ENCODE data around the gene PDHA1.

Gene PDHA1

DNA sequence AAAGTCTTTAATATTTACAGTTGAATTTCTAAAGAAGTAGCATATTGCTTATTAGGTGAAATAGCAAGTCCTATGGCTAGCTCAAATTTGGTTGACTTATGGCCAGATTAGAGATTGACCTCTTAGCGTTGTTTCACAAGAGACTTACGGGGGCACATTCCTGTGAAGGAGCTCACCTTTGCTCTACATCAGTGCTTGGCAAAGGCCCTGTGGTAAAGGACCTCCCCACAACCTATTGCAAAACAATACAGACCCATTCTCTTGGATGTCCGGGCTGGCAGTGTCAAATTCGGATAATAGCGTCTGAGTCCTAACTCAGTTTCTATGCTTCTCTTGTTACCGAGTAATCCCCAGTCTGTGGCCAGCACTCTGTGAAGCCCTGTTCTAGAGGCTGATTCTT lies 10.9 kb downstream of the PDHA1 start:
- TF ChIP-seq, protein P1, sequence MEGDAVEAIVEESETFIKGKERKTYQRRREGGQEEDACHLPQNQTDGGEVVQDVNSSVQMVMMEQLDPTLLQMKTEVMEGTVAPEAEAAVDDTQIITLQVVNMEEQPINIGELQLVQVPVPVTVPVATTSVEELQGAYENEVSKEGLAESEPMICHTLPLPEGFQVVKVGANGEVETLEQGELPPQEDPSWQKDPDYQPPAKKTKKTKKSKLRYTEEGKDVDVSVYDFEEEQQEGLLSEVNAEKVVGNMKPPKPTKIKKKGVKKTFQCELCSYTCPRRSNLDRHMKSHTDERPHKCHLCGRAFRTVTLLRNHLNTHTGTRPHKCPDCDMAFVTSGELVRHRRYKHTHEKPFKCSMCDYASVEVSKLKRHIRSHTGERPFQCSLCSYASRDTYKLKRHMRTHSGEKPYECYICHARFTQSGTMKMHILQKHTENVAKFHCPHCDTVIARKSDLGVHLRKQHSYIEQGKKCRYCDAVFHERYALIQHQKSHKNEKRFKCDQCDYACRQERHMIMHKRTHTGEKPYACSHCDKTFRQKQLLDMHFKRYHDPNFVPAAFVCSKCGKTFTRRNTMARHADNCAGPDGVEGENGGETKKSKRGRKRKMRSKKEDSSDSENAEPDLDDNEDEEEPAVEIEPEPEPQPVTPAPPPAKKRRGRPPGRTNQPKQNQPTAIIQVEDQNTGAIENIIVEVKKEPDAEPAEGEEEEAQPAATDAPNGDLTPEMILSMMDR (conservative IDR thresholded peaks at IDR 0.05; ENCODE audit: low read depth, low read length) = no peak
- no peaks in the 10 kb centered on the region for H3K36me3 ChIP-seq (ENCODE audit: insufficient read depth)

DNA sequence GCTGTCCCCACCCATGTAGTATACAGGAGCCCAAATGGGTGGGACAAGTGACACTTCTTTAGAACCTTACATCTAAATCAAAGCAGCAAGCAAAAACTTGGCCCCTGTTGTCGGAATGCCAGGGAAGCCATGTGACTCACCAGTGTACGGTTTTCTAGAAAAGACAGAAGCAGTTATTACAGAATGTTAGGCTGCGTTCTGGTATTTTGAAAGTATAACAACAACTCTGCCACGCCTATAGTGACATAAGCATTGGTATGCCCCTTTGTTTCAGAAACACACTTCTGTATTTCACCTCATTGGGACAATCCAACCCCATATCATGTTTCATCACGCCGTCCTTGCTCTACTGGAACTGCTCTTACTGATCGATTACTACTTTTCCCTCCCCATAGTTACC lies 14.8 kb downstream of the PDHA1 start:
- Histone ChIP-seq H2AFZ (ENCODE audit: low read depth) (no peak overlapping the region), H3K27me3 (ENCODE audit: insufficient read depth, low read depth) (no peaks in the 10 kb centered on the region), H3K4me1 (ENCODE audit: low read depth, poor library complexity, severe bottlenecking) (no peaks in the 10 kb centered on the region), H3K9ac (no peak overlapping the region), H3K79me2 (ENCODE audit: insufficient read depth, low read depth) (no peaks in the 10 kb centered on the region), H4K20me1 (ENCODE audit: insufficient read depth) (no peaks in the 10 kb centered on the region), H3K27ac (no peak overlapping the region), H3K36me3 (ENCODE audit: insufficient read depth) (no peaks in the 10 kb centered on the region), H3K4me3 (IDR thresholded peaks at IDR 0.05; ENCODE audit: insufficient read depth, low read depth, low read length) (no peak overlapping the region), H3K4me2 (no peak overlapping the region)
- TF ChIP-seq, protein P1 (conservative IDR thresholded peaks at IDR 0.05; ENCODE audit: low read depth, low read length) = no peak

More for the DNA sequence above, 10.9 kb downstream of the PDHA1 start:
- H3K4me3 ChIP-seq (IDR thresholded peaks at IDR 0.05; ENCODE audit: insufficient read depth, low read depth, low read length) = no peak overlapping the region
- no peak overlapping the region for H2AFZ ChIP-seq (ENCODE audit: low read depth)
- H3K27me3 ChIP-seq (ENCODE audit: insufficient read depth, low read depth) = no peaks in the 10 kb centered on the region
- no peaks in the 10 kb centered on the region for H3K79me2 ChIP-seq (ENCODE audit: insufficient read depth, low read depth)
- H3K27ac ChIP-seq = no peak overlapping the region
- H3K9ac ChIP-seq = no peak overlapping the region
- no peak overlapping the region for H3K4me2 ChIP-seq
- H4K20me1 ChIP-seq (ENCODE audit: insufficient read depth) = no peaks in the 10 kb centered on the region
- peaks cover 4% of the 10 kb centered on the region for H3K4me1 ChIP-seq (ENCODE audit: low read depth, poor library complexity, severe bottlenecking)

DNA sequence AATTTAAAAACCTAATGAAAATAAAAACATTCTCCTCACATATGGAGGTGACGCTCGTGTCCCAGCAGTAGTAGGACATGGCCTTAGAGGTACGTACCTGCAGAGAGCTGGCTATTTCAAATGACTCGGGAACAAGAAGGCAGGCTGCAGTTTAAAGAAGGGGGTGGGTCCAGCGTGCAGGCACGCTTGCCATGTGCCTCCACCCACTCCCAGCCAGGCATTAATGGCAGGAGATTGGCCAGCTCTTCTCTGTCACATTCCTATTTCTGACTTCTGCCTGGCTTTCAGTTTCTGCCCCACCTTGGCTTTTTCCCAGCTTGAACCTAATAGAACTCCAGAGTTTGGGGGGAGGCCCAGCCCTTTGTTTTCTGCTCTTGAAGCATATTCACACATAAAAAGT lies 17.2 kb downstream of the PDHA1 start:
- H3K9ac ChIP-seq = no peak overlapping the region
- H4K20me1 ChIP-seq (ENCODE audit: insufficient read depth) = no peaks in the 10 kb centered on the region
- no peaks in the 10 kb centered on the region for H3K27me3 ChIP-seq (ENCODE audit: insufficient read depth, low read depth)
- no peaks in the 10 kb centered on the region for H3K79me2 ChIP-seq (ENCODE audit: insufficient read depth, low read depth)
- H3K4me1 ChIP-seq (ENCODE audit: low read depth, poor library complexity, severe bottlenecking) = no peaks in the 10 kb centered on the region
- H3K4me2 ChIP-seq = no peak overlapping the region
- TF ChIP-seq, protein P1 (conservative IDR thresholded peaks at IDR 0.05; ENCODE audit: low read depth, low read length) = no peak
- H2AFZ ChIP-seq (ENCODE audit: low read depth) = no peak overlapping the region
- no peak overlapping the region for H3K27ac ChIP-seq
- no peaks in the 10 kb centered on the region for H3K36me3 ChIP-seq (ENCODE audit: insufficient read depth)
- H3K4me3 ChIP-seq (IDR thresholded peaks at IDR 0.05; ENCODE audit: insufficient read depth, low read depth, low read length) = no peak overlapping the region

DNA sequence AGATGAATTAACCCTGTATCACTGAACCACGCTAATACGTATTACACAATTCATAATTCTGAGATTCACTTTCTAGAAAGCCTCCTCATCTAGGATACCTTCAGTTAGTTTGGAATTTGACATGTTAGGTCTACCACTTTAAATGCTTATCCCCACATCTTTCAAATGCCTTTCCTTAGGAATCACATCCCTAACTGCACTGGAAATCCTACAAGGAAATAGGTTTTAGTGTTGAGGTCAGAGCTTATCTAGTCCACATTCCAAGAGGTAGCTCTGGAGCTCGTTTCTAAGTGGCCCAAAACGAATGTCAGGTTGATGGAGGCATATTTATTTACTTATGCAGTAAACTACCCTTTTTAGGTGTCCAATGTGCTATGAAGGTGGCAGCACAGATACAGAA lies 18.0 kb downstream of the PDHA1 start:
- Histone ChIP-seq H2AFZ (ENCODE audit: low read depth) (no peak overlapping the region), H3K4me2 (no peak overlapping the region), H3K79me2 (ENCODE audit: insufficient read depth, low read depth) (no peaks in the 10 kb centered on the region), H4K20me1 (ENCODE audit: insufficient read depth) (no peaks in the 10 kb centered on the region), H3K27me3 (ENCODE audit: insufficient read depth, low read depth) (no peaks in the 10 kb centered on the region), H3K4me3 (IDR thresholded peaks at IDR 0.05; ENCODE audit: insufficient read depth, low read depth, low read length) (no peak overlapping the region), H3K27ac (no peak overlapping the region), H3K9ac (no peak overlapping the region), H3K36me3 (ENCODE audit: insufficient read depth) (no peaks in the 10 kb centered on the region), H3K4me1 (ENCODE audit: low read depth, poor library complexity, severe bottlenecking) (no peaks in the 10 kb centered on the region)
- TF ChIP-seq, protein P1 (conservative IDR thresholded peaks at IDR 0.05; ENCODE audit: low read depth, low read length) = no peak
